ENCODE data around the gene NUDT8.

- no peak for TF ChIP-seq CTCF (IDR thresholded peaks at IDR 0.05)
- no peak for TF ChIP-seq POLR2AphosphoS5 (IDR thresholded peaks at IDR 0.05)
Observed at GRCh38 chr11:67644472-67645418, 15.0 kb upstream of the NUDT8 start.
